ENCODE data around the gene HLA-DOA. TPM values are rescaled to one million over a fixed set of nuclear protein-coding genes. Genes with fewer than 3 reads are reported as not detected.

HLA-DOA gene
- total and polyA plus RNA-seq, 10 of the 15 experiments (the other 5 are each of a cell fraction or from before 2014, with no cell fraction given), result 8.8 to 108 (median 58.3) TPM

DNA sequence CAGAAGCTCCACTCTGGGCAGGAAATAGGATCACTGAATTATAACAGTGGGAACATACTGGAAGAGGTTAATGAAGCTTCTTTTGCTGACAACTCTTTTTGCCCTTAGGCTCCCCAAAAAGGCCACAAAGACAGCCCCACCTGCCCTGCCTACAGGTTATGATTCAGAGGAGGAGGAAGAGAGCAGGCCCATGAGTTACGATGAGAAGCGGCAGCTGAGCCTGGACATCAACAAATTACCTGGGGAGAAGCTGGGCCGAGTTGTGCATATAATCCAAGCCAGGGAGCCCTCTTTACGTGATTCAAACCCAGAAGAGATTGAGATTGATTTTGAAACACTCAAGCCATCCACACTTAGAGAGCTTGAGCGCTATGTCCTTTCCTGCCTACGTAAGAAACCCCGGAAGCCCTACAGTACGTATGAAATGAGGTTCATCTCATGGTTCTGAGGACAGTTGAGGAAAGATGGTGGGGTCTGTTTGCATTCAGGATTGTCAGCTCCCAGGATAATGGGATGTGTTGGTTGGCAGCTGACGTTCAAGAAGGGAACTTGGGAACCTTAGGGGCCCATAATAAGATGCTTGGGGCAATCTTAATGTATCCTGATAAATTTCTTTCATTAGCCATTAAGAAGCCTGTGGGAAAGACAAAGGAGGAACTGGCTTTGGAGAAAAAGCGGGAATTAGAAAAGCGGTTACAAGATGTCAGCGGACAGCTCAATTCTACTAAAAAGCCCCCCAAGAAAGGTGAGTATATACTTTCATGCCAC lies 29.5 kb downstream of the HLA-DOA start:
- POLR2A ChIA-PET, result interaction anchor here (1.0 to 16.6 kb wide), 5 partner anchors 8 to 142 kb away, joined by 4 to 486 read pairs (median 5); partner anchors contain the start of genes BRD2, HLA-DMA and TAP2
- Histone ChIP-seq H2AFZ (ENCODE audit: control insufficient read depth, low read depth, low read length) (no peak overlapping the region), H3K4me1 (ENCODE audit: control insufficient read depth, insufficient read depth, low read length) (no peaks in the 10 kb centered on the region; the same call in 1 of the 2 replicates), H3K9me3 (replicated peaks; ENCODE audit: control insufficient read depth, insufficient read depth, low read length) (no peaks in the 10 kb centered on the region), H3K27ac (ENCODE audit: control insufficient read depth, insufficient read depth) (no peak overlapping the region), H3K4me3 (no peak overlapping the region), H4K20me1 (ENCODE audit: control insufficient read depth, insufficient read depth) (peaks cover 20% of the 10 kb centered on the region; the same call in 1 of the 2 replicates), H3K36me3 (ENCODE audit: control insufficient read depth in 2 of 2, insufficient read depth in 2 of 2, low read length in 1 of 2) (peaks cover 44 to 48% of the 10 kb centered on the region in 2 experiments), H3K27me3 (replicated peaks in 1 of 2; ENCODE audit: control insufficient read depth in 2 of 2, insufficient read depth in 2 of 2, low read length in 1 of 2) (no peaks in the 10 kb centered on the region), H3K4me2 (ENCODE audit: control insufficient read depth, insufficient read depth) (no peak overlapping the region; the same call in 1 of the 2 replicates), H3K79me2 (ENCODE audit: control insufficient read depth, insufficient read depth, low read length) (peaks cover 37% of the 10 kb centered on the region), H3K9ac (ENCODE audit: control insufficient read depth, insufficient read depth, low read length) (no peak overlapping the region)
- 81% methylated on average over 12 of the region's 12 CpGs for WGBS (ENCODE audit: insufficient coverage, insufficient replicate concordance, low lambda C conversion rate, missing lambda C conversion rate)
- DNase-seq (ENCODE audit: low read depth, low spot score) (no peak), ATAC-seq (no peak), FAIRE-seq (no peak)
- in situ Hi-C loops (cut with MboI), result no loop called here
- intact Hi-C loops (cut with micrococcal nuclease; ENCODE audit: unreplicated experiment), result no loop called here
- BruUV-seq (replicated peaks), result TSS peak; percentile 4
- SMC1A ChIA-PET (ENCODE audit: uncharacterized antibody, unreplicated experiment), result interaction anchor here (0.8 to 9.4 kb wide), 7 partner anchors 10 to 98 kb away, joined by 3 to 195 read pairs (median 11); partner anchors contain the start of gene HLA-DMA
- CTCF ChIA-PET, result interaction anchor here (0.6 to 3.6 kb wide), 17 partner anchors 9 to 194 kb away, joined by 3 to 32 read pairs (median 3); partner anchors contain the start of genes BRD2, HLA-DMA and TAP2
- RAD21 ChIA-PET (ENCODE audit: unreplicated experiment), result interaction anchor here (1.1 to 9.0 kb wide), 5 partner anchors 27 to 96 kb away, joined by 3 to 135 read pairs (median 4); partner anchors contain the start of genes HLA-DMA and HLA-DPB1
- TF ChIP-seq SRF (IDR thresholded peaks at IDR 0.05; ENCODE audit: low read depth in 2 of 2, low read length in 2 of 2) (no peak), JUND (IDR thresholded peaks at IDR 0.05; ENCODE audit: low read depth, low read length) (no peak), POLR2AphosphoS2 (IDR thresholded peaks at IDR 0.05; ENCODE audit: low read depth, low read length) (peak; percentile 83), MTA3 (IDR thresholded peaks at IDR 0.05; ENCODE audit: borderline replicate concordance, low read length) (0 out of 2 replicates have a peak, but pooled peaks have one; percentile 32), ZNF24 (IDR thresholded peaks at IDR 0.05) (no peak), HDGF (IDR thresholded peaks at IDR 0.05) (no peak), SREBF1 (IDR thresholded peaks at IDR 0.05; ENCODE audit: low read length) (no peak), RBBP5 (conservative IDR thresholded peaks at IDR 0.05) (no peak), SIX5 (IDR thresholded peaks at IDR 0.05; ENCODE audit: low read depth, low read length, severe bottlenecking) (no peak), ZNF622 (IDR thresholded peaks at IDR 0.05) (no peak), KAT2A (conservative IDR thresholded peaks at IDR 0.05; ENCODE audit: control insufficient read depth, low read depth, low read length) (no peak), GATAD2B (conservative IDR thresholded peaks at IDR 0.05; ENCODE audit: low read depth) (no peak)
- TF ChIP-seq, protein P1, sequence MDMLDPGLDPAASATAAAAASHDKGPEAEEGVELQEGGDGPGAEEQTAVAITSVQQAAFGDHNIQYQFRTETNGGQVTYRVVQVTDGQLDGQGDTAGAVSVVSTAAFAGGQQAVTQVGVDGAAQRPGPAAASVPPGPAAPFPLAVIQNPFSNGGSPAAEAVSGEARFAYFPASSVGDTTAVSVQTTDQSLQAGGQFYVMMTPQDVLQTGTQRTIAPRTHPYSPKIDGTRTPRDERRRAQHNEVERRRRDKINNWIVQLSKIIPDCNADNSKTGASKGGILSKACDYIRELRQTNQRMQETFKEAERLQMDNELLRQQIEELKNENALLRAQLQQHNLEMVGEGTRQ (IDR thresholded peaks at IDR 0.05; ENCODE audit: borderline replicate concordance, low read depth, low read length), result no peak
- TF ChIP-seq, protein P2, sequence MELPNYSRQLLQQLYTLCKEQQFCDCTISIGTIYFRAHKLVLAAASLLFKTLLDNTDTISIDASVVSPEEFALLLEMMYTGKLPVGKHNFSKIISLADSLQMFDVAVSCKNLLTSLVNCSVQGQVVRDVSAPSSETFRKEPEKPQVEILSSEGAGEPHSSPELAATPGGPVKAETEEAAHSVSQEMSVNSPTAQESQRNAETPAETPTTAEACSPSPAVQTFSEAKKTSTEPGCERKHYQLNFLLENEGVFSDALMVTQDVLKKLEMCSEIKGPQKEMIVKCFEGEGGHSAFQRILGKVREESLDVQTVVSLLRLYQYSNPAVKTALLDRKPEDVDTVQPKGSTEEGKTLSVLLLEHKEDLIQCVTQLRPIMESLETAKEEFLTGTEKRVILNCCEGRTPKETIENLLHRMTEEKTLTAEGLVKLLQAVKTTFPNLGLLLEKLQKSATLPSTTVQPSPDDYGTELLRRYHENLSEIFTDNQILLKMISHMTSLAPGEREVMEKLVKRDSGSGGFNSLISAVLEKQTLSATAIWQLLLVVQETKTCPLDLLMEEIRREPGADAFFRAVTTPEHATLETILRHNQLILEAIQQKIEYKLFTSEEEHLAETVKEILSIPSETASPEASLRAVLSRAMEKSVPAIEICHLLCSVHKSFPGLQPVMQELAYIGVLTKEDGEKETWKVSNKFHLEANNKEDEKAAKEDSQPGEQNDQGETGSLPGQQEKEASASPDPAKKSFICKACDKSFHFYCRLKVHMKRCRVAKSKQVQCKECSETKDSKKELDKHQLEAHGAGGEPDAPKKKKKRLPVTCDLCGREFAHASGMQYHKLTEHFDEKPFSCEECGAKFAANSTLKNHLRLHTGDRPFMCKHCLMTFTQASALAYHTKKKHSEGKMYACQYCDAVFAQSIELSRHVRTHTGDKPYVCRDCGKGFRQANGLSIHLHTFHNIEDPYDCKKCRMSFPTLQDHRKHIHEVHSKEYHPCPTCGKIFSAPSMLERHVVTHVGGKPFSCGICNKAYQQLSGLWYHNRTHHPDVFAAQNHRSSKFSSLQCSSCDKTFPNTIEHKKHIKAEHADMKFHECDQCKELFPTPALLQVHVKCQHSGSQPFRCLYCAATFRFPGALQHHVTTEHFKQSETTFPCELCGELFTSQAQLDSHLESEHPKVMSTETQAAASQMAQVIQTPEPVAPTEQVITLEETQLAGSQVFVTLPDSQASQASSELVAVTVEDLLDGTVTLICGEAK (IDR thresholded peaks at IDR 0.05; ENCODE audit: borderline replicate concordance), result no peak
- TF ChIP-seq, protein P3, sequence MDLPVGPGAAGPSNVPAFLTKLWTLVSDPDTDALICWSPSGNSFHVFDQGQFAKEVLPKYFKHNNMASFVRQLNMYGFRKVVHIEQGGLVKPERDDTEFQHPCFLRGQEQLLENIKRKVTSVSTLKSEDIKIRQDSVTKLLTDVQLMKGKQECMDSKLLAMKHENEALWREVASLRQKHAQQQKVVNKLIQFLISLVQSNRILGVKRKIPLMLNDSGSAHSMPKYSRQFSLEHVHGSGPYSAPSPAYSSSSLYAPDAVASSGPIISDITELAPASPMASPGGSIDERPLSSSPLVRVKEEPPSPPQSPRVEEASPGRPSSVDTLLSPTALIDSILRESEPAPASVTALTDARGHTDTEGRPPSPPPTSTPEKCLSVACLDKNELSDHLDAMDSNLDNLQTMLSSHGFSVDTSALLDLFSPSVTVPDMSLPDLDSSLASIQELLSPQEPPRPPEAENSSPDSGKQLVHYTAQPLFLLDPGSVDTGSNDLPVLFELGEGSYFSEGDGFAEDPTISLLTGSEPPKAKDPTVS (IDR thresholded peaks at IDR 0.05; ENCODE audit: low read depth, low read length), result no peak
